NK-92 (cell line): ENCODE results near the gene NAA40.
"Not testable (repeated sequence)": the region's sequence is repeated elsewhere in the genome, so short reads cannot be mapped to it uniquely, and the experiment has no call there.

ENCODE experiments used
- DNase-seq: peaks from one replicate; lab custom pipeline; 2025; ENCODE audit not compliant: unreplicated experiment; lab: John Stamatoyannopoulos, UW

The NAA40 gene

DNA sequence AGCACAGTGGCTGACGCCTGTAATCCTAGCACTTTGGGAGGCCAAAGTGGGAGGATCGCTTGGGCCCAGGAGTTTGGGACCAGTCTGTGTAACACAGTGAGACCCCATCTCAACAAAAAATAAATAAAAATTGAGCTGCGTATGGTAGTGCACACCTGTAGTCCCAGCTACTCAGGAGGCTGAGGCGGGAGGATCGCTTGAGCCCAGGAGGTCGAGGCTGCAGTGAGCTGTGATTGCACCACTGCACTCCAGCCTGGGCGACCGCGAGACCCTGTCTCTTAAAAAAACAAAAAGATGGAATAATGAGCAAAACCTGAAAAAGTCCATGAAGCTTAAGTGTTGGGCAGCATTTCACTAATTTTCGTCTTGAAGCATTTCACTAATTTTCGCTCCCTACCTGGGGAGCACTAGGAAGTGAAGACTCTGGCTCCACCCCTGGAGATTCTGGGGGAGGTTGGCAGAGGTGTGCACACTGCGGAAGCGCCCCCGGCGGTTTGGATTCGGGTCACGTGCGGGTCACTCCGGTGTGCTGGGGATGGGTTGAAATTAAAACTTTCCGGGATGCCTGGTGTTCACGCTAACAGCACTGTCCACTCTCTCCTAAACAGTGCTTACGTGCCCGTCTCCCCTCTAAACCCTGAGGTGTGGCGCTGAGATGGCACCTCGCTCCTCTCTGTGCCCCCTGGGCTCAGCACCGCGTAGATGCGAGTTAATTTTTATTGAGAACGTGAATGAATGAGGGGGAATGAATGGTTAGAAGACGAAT is 906 bp upstream of the NAA40 start:
- no peak for DNase-seq

- DNase-seq, result no peak
These were observed 642 bp downstream of the NAA40 start for GRCh38 chr11:63939397-63939891.

GRCh38 chr11:63940786-63941185 is 2.0 kb downstream of the NAA40 start:
- DNase-seq, result no peak

DNA sequence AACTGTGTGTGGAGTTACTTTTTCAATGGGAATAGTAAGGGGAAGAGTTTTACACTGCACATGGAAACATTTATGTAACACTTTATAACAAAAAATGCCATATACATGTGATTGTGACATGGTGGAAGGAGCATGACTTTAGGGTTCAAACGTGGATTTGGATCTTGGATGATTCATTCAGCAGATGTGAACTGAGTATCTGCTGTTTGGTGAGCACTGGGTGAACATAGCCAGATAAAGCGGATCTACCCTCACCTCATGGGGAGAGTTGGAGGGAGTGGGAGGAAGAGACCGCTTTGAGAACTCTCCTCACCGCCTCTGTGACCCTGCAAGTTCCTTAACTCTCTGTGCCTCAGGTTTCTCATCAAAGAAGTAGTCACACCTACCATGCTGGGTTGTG is 3.1 kb downstream of the NAA40 start:
- DNase-seq, result no peak

- DNase-seq, result no peak
These were observed 4.0 kb downstream of the NAA40 start for GRCh38 chr11:63942803-63943202.

GRCh38 chr11:63944987-63945386 is 6.2 kb downstream of the NAA40 start:
- no peak for DNase-seq

DNA sequence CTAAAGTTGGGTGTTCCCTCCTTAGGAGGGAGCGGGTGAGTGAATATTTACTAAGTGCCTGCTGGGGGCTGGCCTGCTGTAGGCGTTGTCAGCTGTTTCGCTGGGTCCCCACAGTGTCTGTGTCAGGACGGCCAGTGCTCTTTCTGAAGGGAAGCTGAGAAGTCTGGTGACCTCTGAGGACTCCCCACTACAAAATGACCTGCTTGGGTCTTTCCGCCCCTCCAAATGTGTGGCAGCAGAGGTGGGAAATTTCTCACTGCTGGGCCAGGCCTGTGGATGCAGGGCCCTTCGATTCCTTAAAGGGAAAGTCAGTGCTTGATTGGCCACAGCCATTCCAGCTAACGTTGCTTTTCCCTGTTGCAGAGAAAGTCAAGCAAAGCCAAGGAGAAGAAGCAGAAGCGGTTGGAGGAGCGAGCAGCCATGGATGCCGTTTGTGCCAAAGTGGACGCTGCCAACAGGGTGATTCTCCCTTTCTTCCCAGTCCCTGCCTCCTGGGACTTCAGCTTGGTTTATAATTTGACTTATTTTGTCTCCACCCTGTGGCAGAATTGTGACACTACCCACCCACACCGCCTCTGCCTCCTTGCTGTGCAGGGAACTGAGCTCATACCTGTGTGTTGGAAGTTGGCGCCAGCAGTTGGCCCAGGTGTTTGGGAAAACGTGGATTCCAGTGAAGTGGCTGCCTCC is 6.8 kb downstream of the NAA40 start:
- no peak for DNase-seq

DNA sequence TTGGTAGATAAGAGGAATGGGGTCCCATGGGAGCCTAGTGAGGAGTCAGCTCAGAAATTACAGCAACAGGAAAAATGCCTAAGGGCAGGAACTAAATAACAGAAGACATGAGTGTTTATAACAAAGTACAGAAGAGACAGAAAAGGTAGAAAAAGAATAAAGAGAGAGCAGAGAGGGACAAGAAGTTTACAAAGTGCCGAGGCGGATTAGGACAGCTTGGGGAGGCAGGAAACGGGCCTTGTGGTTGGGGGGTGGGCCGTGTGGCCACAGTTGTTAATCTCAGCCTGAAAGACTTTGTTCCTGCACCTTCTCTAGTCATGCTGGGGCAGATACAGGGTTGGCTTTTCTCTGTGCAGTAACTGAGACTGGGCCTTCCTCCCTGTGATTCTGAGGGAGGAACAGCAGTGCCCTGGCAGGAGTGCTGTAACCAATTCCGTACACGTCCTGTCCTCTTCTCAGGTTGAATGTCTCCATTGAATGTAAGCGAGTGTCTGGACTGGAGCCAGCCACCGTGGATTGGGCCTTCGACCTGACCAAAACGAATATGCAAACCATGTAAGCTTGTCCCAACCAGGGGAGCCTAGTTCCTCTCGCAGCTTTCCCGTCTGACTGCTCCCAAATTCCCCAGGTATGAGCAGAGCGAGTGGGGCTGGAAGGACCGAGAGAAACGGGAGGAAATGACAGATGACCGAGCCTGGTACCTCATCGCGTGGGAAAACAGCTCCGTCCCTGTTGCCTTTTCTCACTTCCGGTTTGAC is 13.2 kb downstream of the NAA40 start:
- DNase-seq, result no peak

DNA sequence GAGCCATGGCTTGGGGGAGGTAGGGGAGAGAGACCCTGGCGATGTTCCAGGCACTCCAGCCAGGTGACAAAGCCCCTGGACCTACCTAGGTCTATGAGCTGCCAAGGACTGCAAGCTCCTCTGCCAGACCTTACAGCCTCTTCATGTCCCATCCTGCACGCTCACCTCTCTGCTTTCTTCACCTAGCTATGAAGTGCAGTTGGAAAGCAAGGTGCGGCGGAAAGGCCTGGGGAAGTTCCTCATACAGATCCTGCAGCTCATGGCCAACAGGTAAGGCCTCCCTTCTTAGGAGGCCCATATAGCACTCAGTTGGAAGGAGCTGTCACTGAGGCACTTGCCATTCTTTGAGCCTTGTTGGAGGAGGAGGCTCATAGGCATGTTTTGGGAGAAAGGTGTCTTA is 13.8 kb downstream of the NAA40 start:
- DNase-seq, result no peak

- no peak for DNase-seq
These were observed 19.2 kb downstream of the NAA40 start for GRCh38 chr11:63958008-63958407.

- DNase-seq, result no peak
These were observed 23.0 kb downstream of the NAA40 start for GRCh38 chr11:63961608-63962412.

- DNase-seq, result not testable (repeated sequence)
These were observed 25.1 kb downstream of the NAA40 start for GRCh38 chr11:63963895-63964294.

DNA sequence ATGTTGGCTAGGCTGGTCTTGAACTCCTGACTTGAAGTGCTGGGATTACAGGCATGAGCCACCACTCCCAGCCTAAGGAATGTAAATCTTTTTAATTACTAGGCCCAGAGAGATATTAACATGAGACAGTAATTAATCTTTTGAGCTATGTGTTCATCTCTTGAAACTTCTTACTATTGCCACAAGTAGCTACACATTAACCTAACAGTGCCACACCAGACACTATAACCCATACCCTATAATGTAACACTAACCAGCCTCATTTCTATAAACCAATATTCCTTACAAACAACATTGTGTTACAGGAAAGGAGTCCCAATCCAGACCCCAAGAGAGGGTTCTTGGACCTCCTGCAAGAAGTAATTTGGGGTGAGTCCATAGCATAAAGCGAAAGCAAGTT is 27.6 kb downstream of the NAA40 start:
- DNase-seq, result no peak

- no peak for DNase-seq
These were observed 30.7 kb downstream of the NAA40 start for GRCh38 chr11:63969461-63969860.

GRCh38 chr11:63970902-63971301 is 32.1 kb downstream of the NAA40 start:
- DNase-seq, result no peak

DNA sequence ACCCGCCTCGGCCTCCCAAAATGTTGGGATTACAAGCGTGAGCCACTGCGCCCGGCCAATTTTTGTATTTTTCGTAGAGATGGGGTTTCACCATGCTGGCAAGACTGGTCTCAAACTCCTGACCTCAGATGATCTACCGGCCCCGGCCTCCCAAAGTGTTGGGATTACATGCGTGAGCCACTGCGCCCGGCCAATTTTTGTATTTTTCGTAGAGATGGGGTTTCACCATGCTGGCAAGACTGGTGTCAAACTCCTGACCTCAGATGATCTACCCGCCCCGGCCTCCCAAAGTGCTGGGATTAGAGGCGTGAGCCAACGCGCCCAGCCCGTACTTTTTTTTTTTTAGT is 35.1 kb downstream of the NAA40 start:
- not testable (repeated sequence) for DNase-seq

DNA sequence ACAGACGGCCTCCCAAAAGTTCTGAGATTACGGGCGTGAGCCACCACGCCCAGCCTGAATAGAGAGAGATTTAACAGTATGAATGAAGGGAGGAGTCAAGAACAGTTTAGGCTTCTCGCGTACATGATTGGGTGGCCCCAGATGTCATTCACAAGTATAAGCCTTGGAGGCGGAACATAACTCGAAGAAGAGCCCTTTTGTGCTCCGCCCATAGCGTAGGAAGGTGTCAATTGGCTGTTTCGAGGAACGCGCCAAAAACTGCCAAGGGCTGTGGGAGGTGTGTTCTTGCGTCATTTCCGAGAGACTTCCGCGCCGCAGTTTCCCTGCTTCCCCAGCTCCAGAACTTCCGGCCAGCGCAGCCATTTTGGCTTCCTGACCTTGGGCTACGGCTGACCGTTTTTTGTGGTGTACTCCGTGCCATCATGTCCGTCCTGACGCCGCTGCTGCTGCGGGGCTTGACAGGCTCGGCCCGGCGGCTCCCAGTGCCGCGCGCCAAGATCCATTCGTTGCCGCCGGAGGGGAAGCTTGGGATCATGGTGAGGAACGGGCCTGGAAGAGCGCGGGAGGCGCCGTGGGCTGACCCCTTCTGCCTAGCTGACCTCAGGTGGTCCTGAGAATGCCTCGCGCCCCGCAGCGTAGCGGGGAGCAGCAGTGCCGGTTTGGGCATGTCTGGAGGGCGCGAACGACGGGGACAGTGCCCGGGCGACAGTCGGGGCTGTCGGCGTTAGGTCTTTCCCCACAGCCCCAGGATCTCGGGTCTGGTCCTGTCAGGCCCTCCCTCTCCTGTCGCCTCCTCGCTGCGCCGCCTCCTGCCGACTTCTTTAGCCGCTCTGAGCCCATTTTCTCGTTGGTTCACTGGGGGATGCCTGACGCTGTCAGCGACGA is 35.7 kb downstream of the NAA40 start, which contains the start of gene COX8A:
TSS of gene COX8A (plus strand) at position 362 of the 885 bp plus-strand sequence. CDS start at position 423, 61 bp downstream.
- peak; percentile 81 for DNase-seq

DNA sequence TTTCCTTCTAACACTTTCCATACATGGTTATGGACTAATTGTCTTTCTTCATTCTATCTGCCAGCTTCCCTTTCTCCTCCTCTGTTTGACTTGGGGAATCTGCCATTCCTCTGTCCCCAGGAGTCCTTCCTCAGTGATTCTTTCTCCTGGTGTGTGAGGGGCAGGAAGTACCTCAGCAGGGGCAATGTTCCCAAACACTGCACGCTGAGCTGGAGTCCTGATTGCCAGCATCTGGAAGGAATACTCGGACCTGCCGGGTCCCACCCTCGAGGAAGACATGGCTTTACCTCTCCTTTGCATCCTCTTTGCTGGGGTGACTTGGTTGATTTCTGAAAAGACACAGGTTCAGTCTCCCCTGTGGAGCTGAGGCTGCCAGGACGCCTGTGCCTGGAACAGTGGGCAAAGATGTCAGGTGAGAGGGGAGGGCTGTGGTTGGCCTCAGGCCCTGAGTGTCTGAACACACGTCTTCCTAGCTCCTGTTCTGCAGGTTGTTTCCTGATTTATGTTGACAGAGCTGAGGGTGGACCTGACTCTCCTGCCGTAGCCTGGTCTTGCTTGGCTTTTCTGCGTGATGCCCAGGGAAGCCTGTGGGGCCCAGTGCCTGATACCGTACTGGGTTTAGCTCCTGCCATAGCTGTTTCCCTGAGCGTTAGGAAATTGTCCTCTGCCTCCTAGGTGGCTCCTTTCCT is 39.9 kb downstream of the NAA40 start:
- DNase-seq, result no peak

- DNase-seq, result no peak
These were observed 40.6 kb downstream of the NAA40 start for GRCh38 chr11:63979426-63979825.
